ENCODE measurements around the gene SLC24A3. TPM values are rescaled to one million over a fixed set of nuclear protein-coding genes. Genes with fewer than 3 reads are reported as not detected.

The SLC24A3 gene
- total and polyA plus RNA-seq, 2 donors from 2014 or later = 0.86 to 5.2 TPM

DNA sequence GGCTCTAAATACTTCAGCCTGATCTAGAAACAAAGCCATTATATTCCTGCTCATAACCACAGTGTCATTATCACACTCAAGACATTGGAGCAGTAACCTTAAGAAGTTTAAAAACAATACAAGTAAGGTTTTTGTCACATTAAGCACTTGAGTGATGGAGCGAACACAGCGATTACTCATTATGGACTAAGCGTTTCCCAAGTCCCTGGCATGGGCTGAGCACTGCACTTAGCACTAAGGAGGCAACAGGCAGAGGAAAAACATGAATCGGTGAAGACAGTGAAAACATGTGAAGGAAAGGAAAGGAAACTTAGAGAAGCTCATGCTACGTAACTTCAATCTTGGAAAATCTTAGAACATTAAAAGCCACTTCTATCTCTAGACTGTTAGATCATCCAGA, 108.7 kb downstream of the SLC24A3 start:
- FAIRE-seq (no peak), DNase-seq (no peak)
- intact Hi-C loops (cut with DNase I) = no loop called here
- H3K9ac ChIP-seq (ENCODE audit: low read length in 3 of 3) = no peak overlapping the region
- H3K27ac ChIP-seq (ENCODE audit: low read depth in 2 of 2, low read length in 2 of 2) = no peak overlapping the region
- no peaks in the 10 kb centered on the region for H3K27me3 ChIP-seq (ENCODE audit: control insufficient read depth, insufficient read depth, low read length)
- H3K36me3 ChIP-seq (ENCODE audit: control insufficient read depth in 2 of 3, insufficient read depth in 3 of 3, low read length in 3 of 3) = no peaks in the 10 kb centered on the region
- H3K4me3 ChIP-seq (ENCODE audit: low read length in 3 of 3) = no peak overlapping the region
- no peaks in the 10 kb centered on the region for H3K9me3 ChIP-seq (ENCODE audit: control insufficient read depth in 2 of 3, insufficient read depth in 1 of 3, low read length in 3 of 3)
- H3K4me1 ChIP-seq (ENCODE audit: control insufficient read depth in 2 of 3, insufficient read depth in 2 of 3, low read depth in 1 of 3, low read length in 3 of 3) = no peaks in the 10 kb centered on the region
- TF ChIP-seq, protein P1, sequence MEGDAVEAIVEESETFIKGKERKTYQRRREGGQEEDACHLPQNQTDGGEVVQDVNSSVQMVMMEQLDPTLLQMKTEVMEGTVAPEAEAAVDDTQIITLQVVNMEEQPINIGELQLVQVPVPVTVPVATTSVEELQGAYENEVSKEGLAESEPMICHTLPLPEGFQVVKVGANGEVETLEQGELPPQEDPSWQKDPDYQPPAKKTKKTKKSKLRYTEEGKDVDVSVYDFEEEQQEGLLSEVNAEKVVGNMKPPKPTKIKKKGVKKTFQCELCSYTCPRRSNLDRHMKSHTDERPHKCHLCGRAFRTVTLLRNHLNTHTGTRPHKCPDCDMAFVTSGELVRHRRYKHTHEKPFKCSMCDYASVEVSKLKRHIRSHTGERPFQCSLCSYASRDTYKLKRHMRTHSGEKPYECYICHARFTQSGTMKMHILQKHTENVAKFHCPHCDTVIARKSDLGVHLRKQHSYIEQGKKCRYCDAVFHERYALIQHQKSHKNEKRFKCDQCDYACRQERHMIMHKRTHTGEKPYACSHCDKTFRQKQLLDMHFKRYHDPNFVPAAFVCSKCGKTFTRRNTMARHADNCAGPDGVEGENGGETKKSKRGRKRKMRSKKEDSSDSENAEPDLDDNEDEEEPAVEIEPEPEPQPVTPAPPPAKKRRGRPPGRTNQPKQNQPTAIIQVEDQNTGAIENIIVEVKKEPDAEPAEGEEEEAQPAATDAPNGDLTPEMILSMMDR (IDR thresholded peaks at IDR 0.05; ENCODE audit: borderline replicate concordance, extremely low read depth, insufficient read depth) = no peak

DNA sequence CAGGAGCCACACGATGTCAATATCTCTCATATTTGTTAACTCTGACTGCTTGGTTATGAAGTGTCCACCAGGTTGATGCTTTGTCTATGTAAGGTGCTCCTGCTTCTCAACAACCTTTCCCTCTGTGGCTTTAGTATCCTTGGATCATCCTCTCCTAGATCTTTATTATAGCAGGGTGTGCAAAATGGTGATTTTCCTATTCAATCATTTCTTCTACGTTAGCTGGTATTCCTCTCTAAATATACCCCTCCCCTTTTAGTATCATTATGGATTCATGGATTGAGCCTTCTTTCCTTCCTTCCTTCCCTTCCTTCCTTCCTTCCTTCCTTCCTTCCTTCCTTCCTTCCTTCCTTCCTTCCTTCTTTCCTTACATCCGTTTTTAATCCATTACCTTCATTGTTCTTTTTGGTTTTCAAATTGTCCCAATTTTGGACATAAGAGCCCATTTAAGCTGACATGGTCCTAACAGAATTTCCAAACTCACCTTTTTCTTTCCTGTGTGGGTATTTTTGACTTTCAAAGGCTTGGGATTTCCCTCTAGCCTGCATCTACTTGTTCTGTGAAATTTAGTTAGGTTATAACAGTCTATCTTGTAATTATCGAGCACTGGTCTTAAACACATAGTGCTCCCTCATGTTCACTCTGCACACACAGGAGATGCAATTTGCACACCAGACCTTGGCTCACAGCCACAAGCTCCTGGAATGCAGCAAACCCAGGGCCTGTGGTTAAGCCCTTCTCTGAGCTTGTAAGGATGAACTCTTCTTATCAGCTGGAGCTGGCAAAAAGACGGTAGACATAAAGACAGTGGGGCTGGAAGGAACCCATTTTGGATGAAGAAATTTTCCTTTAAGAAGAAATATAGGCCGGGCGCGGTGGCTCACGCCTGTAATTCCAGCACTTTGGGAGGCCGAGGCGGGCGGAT, 109.9 kb downstream of the SLC24A3 start:
- Histone ChIP-seq H3K4me3 (ENCODE audit: low read length in 3 of 3) (no peak overlapping the region), H3K27me3 (ENCODE audit: control insufficient read depth, insufficient read depth, low read length) (no peaks in the 10 kb centered on the region), H3K27ac (ENCODE audit: low read depth in 2 of 2, low read length in 2 of 2) (no peak overlapping the region), H3K9me3 (ENCODE audit: control insufficient read depth in 2 of 3, insufficient read depth in 1 of 3, low read length in 3 of 3) (no peaks in the 10 kb centered on the region), H3K9ac (ENCODE audit: low read length in 3 of 3) (no peak overlapping the region), H3K36me3 (ENCODE audit: control insufficient read depth in 2 of 3, insufficient read depth in 3 of 3, low read length in 3 of 3) (no peaks in the 10 kb centered on the region), H3K4me1 (ENCODE audit: control insufficient read depth in 2 of 3, insufficient read depth in 2 of 3, low read depth in 1 of 3, low read length in 3 of 3) (no peaks in the 10 kb centered on the region)
- TF ChIP-seq, protein P1 (IDR thresholded peaks at IDR 0.05; ENCODE audit: borderline replicate concordance, extremely low read depth, insufficient read depth) = no peak
- FAIRE-seq (no peak), DNase-seq (no peak)
- intact Hi-C loops (cut with DNase I) = no loop called here

DNA sequence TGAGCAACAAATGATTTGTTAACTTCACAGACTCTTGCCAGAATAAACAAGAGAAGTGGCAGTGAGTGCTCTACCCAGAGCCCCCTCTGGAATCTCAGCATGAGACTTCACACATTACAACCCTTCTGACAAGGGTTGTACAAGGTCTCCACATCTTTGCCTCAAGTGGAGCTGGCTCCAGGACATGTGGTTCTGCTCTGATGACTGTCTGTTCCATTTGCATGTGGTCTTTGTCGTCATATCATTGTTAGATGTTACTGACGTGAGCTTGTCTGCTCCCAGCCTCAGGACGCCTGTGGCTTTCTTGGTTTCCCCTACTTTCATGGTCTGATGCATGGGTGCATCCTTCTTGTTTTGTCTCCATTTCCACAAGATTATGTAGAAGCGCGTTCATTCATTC, 115.0 kb downstream of the SLC24A3 start:
- no peak for FAIRE-seq
- intact Hi-C loops (cut with DNase I) = no loop called here
- Histone ChIP-seq H3K9ac (ENCODE audit: low read length in 3 of 3) (no peak overlapping the region), H3K9me3 (ENCODE audit: control insufficient read depth in 2 of 3, insufficient read depth in 1 of 3, low read length in 3 of 3) (no peaks in the 10 kb centered on the region), H3K4me3 (ENCODE audit: low read length in 3 of 3) (no peak overlapping the region), H3K36me3 (ENCODE audit: control insufficient read depth in 2 of 3, insufficient read depth in 3 of 3, low read length in 3 of 3) (no peaks in the 10 kb centered on the region), H3K4me1 (ENCODE audit: control insufficient read depth in 2 of 3, insufficient read depth in 2 of 3, low read depth in 1 of 3, low read length in 3 of 3) (no peaks in the 10 kb centered on the region), H3K27ac (ENCODE audit: low read depth in 2 of 2, low read length in 2 of 2) (no peak overlapping the region), H3K27me3 (ENCODE audit: control insufficient read depth, insufficient read depth, low read length) (no peaks in the 10 kb centered on the region)
- TF ChIP-seq, protein P1 (IDR thresholded peaks at IDR 0.05; ENCODE audit: borderline replicate concordance, extremely low read depth, insufficient read depth) = no peak
- DNase-seq = no peak

Data from kidney (tissue), 14 donors.